Adrenal gland (tissue), 5 donors: ENCODE results near the gene ALDH5A1.

Source experiments
- POLR2A ChIP-seq, 2 donors: fragments of 450-650 bp; IDR thresholded peaks; one replicate each; pipeline ENCODE4 v1.6.1; 2017; ENCODE audit warnings: antibody characterized with exemption in 2 of 2, mild to moderate bottlenecking in 2 of 2, moderate library complexity in 1 of 2
- TF ChIP-seq, protein P1 (sequence below), 6 experiments: fragments of 450-650 bp in 4 of 6; fragments of 200-600 bp in 2 of 6; sonication (generic) in 1 of 6; IDR thresholded peaks; 1 replicate in 5 of 6; 2 replicates in 1 of 6; pipeline versions ENCODE4 v1.5.1 to v1.8.0; 2016 to 2021; ENCODE audit warnings: antibody characterized with exemption in 6 of 6, mild to moderate bottlenecking in 2 of 6, moderate library complexity in 1 of 6
- donor health status: DM: no; HTN: no; CAD: no.

GRCh38 chr6:24477070-24477469, 17.7 kb upstream of the ALDH5A1 start:
- TF ChIP-seq, protein P1, sequence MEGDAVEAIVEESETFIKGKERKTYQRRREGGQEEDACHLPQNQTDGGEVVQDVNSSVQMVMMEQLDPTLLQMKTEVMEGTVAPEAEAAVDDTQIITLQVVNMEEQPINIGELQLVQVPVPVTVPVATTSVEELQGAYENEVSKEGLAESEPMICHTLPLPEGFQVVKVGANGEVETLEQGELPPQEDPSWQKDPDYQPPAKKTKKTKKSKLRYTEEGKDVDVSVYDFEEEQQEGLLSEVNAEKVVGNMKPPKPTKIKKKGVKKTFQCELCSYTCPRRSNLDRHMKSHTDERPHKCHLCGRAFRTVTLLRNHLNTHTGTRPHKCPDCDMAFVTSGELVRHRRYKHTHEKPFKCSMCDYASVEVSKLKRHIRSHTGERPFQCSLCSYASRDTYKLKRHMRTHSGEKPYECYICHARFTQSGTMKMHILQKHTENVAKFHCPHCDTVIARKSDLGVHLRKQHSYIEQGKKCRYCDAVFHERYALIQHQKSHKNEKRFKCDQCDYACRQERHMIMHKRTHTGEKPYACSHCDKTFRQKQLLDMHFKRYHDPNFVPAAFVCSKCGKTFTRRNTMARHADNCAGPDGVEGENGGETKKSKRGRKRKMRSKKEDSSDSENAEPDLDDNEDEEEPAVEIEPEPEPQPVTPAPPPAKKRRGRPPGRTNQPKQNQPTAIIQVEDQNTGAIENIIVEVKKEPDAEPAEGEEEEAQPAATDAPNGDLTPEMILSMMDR (IDR thresholded peaks at IDR 0.05) = no peak
- no peak for TF ChIP-seq POLR2A (IDR thresholded peaks at IDR 0.05)
